HepG2 (cell line): ENCODE results near the gene NGDN.

Source experiments
- CREBL2 ChIP-seq: sonication (generic); formaldehyde crosslinking; IDR thresholded peaks from 2 replicates; pipeline ENCODE4 v1.8.1; 2023; ENCODE audit warnings: missing genetic modification reagents, mild to moderate bottlenecking, borderline replicate concordance
- CTCF ChIP-seq: sonication (generic); formaldehyde crosslinking; IDR thresholded peaks from 2 replicates; pipeline ENCODE4 v1.5.0; 2020; ENCODE audit warnings: mild to moderate bottlenecking, missing genetic modification reagents, moderate library complexity
- RERE ChIP-seq: IDR thresholded peaks from 2 replicates; pipeline ENCODE4 v1.6.1; 2016; ENCODE audit warnings: low read depth, missing genetic modification reagents, missing compliant biosample characterization
- USF2 ChIP-seq, 2 experiments: sonication (generic) in 1 of 2; formaldehyde crosslinking in 1 of 2; IDR thresholded peaks; 2 replicates each; pipeline versions ENCODE4 v1.5.1 to v1.6.1; 2011 to 2020; ENCODE audit warnings: borderline replicate concordance in 1 of 2, low read depth in 1 of 2, low read length in 1 of 2, mild to moderate bottlenecking in 1 of 2, missing genetic modification reagents in 1 of 2, moderate library complexity in 1 of 2
- YY1 ChIP-seq: IDR thresholded peaks from 2 replicates; pipeline ENCODE4 v1.6.1; 2011; ENCODE audit warnings: low read length, low read depth, moderate library complexity, mild to moderate bottlenecking; ENCODE audit not compliant: insufficient read depth, insufficient replicate concordance
- ZMYM4 ChIP-seq: sonication (generic); formaldehyde crosslinking; IDR thresholded peaks from 2 replicates; pipeline ENCODE4 v1.8.1; 2023; ENCODE audit warnings: mild to moderate bottlenecking, missing genetic modification reagents
- ZNF280D ChIP-seq: sonication (generic); formaldehyde crosslinking; IDR thresholded peaks from 2 replicates; pipeline ENCODE4 v1.5.1; 2020; ENCODE audit warnings: mild to moderate bottlenecking, missing genetic modification reagents
- ZNF350 ChIP-seq: sonication (generic); formaldehyde crosslinking; IDR thresholded peaks from 2 replicates; pipeline ENCODE4 v1.4.0; 2020; ENCODE audit warnings: mild to moderate bottlenecking, low read depth, missing genetic modification reagents, borderline replicate concordance
- ZNF501 ChIP-seq: sonication (generic); formaldehyde crosslinking; IDR thresholded peaks from 2 replicates; pipeline ENCODE4 v1.5.1; 2020; ENCODE audit warnings: mild to moderate bottlenecking, moderate library complexity, missing genetic modification reagents
- ZNF503 ChIP-seq: sonication (generic); formaldehyde crosslinking; IDR thresholded peaks from 2 replicates; pipeline ENCODE4 v1.4.0; 2020; ENCODE audit warnings: missing genetic modification reagents
- ZSCAN5A ChIP-seq: sonication (generic); formaldehyde crosslinking; IDR thresholded peaks from 2 replicates; pipeline ENCODE4 v1.8.0; 2022; ENCODE audit warnings: mild to moderate bottlenecking, missing genetic modification reagents, borderline replicate concordance

GRCh38 chr14:23425169-23425568, 44.3 kb upstream of the NGDN start:
- TF ChIP-seq USF2 (IDR thresholded peaks at IDR 0.05; ENCODE audit: low read depth, low read length) (no peak), USF2 (CRISPR knock-in tag; IDR thresholded peaks at IDR 0.05; ENCODE audit: borderline replicate concordance) (no peak), ZNF503 (no peak), ZNF280D (CRISPR knock-in tag) (no peak), ZSCAN5A (CRISPR knock-in tag) (no peak), CTCF (CRISPR knock-in tag) (no peak), RERE (CRISPR knock-in tag) (no peak), ZNF501 (no peak), ZNF350 (CRISPR knock-in tag) (no peak), CREBL2 (no peak), YY1 (no peak), ZMYM4 (no peak)
